MM.1S (cell line): ENCODE results near the gene APRT.

Experiments used
- DNase-seq: peaks from one replicate; pipeline ENCODE4 v3.0.0-alpha.2; 2015
- H2AFZ ChIP-seq: fragments of 300-600 bp; sonication (generic); 2 replicates; pipeline ENCODE4 v1.6.0; 2016; ENCODE audit warnings: antibody characterized with exemption, low read length
- H3F3A ChIP-seq: fragments of 300-600 bp; sonication (generic); 2 replicates; pipeline ENCODE4 v1.6.1; 2016; ENCODE audit warnings: mild to moderate bottlenecking, antibody characterized with exemption, low read length, moderate library complexity, mixed read lengths; ENCODE audit not compliant: insufficient read depth
- H3K27ac ChIP-seq: fragments of 300-600 bp; sonication (generic); 2 replicates; pipeline ENCODE4 v1.5.1; 2016; ENCODE audit warnings: mild to moderate bottlenecking, low read length
- H3K27me3 ChIP-seq: fragments of 300-600 bp; sonication (generic); replicated peaks from 2 replicates; pipeline ENCODE4 v1.6.0; 2016; ENCODE audit warnings: low read length; ENCODE audit not compliant: insufficient read depth
- H3K36me3 ChIP-seq: fragments of 300-600 bp; sonication (generic); replicated peaks from 2 replicates; pipeline ENCODE4 v1.6.1; 2016; ENCODE audit warnings: mild to moderate bottlenecking, low read length, mixed read lengths; ENCODE audit not compliant: insufficient read depth
- H3K4me1 ChIP-seq: fragments of 300-600 bp; sonication (generic); 2 replicates; pipeline ENCODE4 v1.6.1; 2016; ENCODE audit warnings: low read length, mixed read lengths
- H3K4me2 ChIP-seq: fragments of 300-600 bp; sonication (generic); 2 replicates; pipeline ENCODE4 v1.6.0; 2016; ENCODE audit warnings: low read depth, low read length
- H3K4me3 ChIP-seq: fragments of 300-600 bp; sonication (generic); 2 replicates; pipeline ENCODE4 v1.5.1; 2016; ENCODE audit warnings: low read length, mixed read lengths
- H3K79me2 ChIP-seq: fragments of 300-600 bp; sonication (generic); 2 replicates; pipeline ENCODE4 v1.6.1; 2016; ENCODE audit warnings: mixed run types, low read length, mixed read lengths
- H3K9ac ChIP-seq: fragments of 300-600 bp; sonication (generic); 2 replicates; pipeline ENCODE4 v1.6.1; 2016; ENCODE audit warnings: low read length, mixed read lengths
- H3K9me2 ChIP-seq: fragments of 300-600 bp; sonication (generic); replicated peaks from 2 replicates; pipeline ENCODE4 v1.6.1; 2016; ENCODE audit warnings: mild to moderate bottlenecking, low read length, mixed read lengths; ENCODE audit not compliant: insufficient read depth
- H3K9me3 ChIP-seq: fragments of 300-600 bp; sonication (generic); replicated peaks from 2 replicates; pipeline ENCODE4 v1.6.1; 2016; ENCODE audit warnings: mild to moderate bottlenecking, low read length, mixed read lengths; ENCODE audit not compliant: insufficient read depth
- H4K20me1 ChIP-seq: fragments of 300-600 bp; sonication (generic); 2 replicates; pipeline ENCODE4 v1.6.1; 2016; ENCODE audit warnings: mild to moderate bottlenecking, low read length, moderate library complexity, mixed read lengths; ENCODE audit not compliant: insufficient read depth
- EZH2 ChIP-seq: fragments of 300-600 bp; sonication (generic); optimal IDR thresholded peaks from 2 replicates; pipeline ENCODE3; 2017; ENCODE audit warnings: low read depth, mild to moderate bottlenecking, antibody characterized with exemption, low read length, mixed read lengths
- EZH2phosphoT487 ChIP-seq: fragments of 300-600 bp; sonication (generic); IDR thresholded peaks from 2 replicates; pipeline ENCODE4 v1.6.1; 2018; ENCODE audit warnings: antibody characterized with exemption, low read length
- TF ChIP-seq, protein P1 (sequence below): fragments of 300-600 bp; sonication (generic); IDR thresholded peaks from 2 replicates; pipeline ENCODE4 v1.5.1; 2016; ENCODE audit warnings: antibody characterized with exemption, low read length, mixed read lengths

Gene APRT

GRCh38 chr16:88778541-88779065, 33.1 kb downstream of the APRT start:
- peaks cover 100% of the 10 kb centered on the region for H3K79me2 ChIP-seq
- peaks cover 4% of the 10 kb centered on the region; the same call in 1 of the 2 replicates for H4K20me1 ChIP-seq
- H3K27me3 ChIP-seq, result no peaks in the 10 kb centered on the region
- H3K36me3 ChIP-seq, result no peaks in the 10 kb centered on the region
- DNase-seq, result no peak
- no peak overlapping the region for H3K27ac ChIP-seq
- H3F3A ChIP-seq, result peaks cover 16% of the 10 kb centered on the region
- H3K4me2 ChIP-seq, result no peak overlapping the region
- H2AFZ ChIP-seq, result no peak overlapping the region
- no peaks in the 10 kb centered on the region for H3K9me3 ChIP-seq
- no peak overlapping the region for H3K4me3 ChIP-seq
- H3K9me2 ChIP-seq, result no peaks in the 10 kb centered on the region
- TF ChIP-seq, protein P1, sequence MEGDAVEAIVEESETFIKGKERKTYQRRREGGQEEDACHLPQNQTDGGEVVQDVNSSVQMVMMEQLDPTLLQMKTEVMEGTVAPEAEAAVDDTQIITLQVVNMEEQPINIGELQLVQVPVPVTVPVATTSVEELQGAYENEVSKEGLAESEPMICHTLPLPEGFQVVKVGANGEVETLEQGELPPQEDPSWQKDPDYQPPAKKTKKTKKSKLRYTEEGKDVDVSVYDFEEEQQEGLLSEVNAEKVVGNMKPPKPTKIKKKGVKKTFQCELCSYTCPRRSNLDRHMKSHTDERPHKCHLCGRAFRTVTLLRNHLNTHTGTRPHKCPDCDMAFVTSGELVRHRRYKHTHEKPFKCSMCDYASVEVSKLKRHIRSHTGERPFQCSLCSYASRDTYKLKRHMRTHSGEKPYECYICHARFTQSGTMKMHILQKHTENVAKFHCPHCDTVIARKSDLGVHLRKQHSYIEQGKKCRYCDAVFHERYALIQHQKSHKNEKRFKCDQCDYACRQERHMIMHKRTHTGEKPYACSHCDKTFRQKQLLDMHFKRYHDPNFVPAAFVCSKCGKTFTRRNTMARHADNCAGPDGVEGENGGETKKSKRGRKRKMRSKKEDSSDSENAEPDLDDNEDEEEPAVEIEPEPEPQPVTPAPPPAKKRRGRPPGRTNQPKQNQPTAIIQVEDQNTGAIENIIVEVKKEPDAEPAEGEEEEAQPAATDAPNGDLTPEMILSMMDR, result no peak
- TF ChIP-seq EZH2phosphoT487 (no peak), EZH2 (no peak)
- no peak overlapping the region for H3K9ac ChIP-seq
- H3K4me1 ChIP-seq, result peaks cover 16% of the 10 kb centered on the region; the same call in 1 of the 2 replicates

GRCh38 chr16:88778271-88778525, 33.5 kb downstream of the APRT start:
- no peak overlapping the region for H3K4me3 ChIP-seq
- H3K9me2 ChIP-seq, result no peaks in the 10 kb centered on the region
- H3F3A ChIP-seq, result peaks cover 12% of the 10 kb centered on the region
- H3K36me3 ChIP-seq, result no peaks in the 10 kb centered on the region
- H3K79me2 ChIP-seq, result peaks cover 100% of the 10 kb centered on the region
- TF ChIP-seq, protein P1, result no peak
- TF ChIP-seq EZH2, result no peak
- TF ChIP-seq EZH2phosphoT487, result no peak
- H3K27ac ChIP-seq, result no peak overlapping the region
- H3K9me3 ChIP-seq, result no peaks in the 10 kb centered on the region
- H3K9ac ChIP-seq, result no peak overlapping the region
- no peaks in the 10 kb centered on the region for H3K27me3 ChIP-seq
- peaks cover 4% of the 10 kb centered on the region; the same call in 1 of the 2 replicates for H4K20me1 ChIP-seq
- no peak for DNase-seq
- H3K4me2 ChIP-seq, result no peak overlapping the region
- H2AFZ ChIP-seq, result no peak overlapping the region
- H3K4me1 ChIP-seq, result peaks cover 16% of the 10 kb centered on the region; the same call in 1 of the 2 replicates

- no peak for DNase-seq
- Histone ChIP-seq H3K27ac (no peak overlapping the region), H3K9me3 (no peaks in the 10 kb centered on the region), H4K20me1 (peaks cover 4% of the 10 kb centered on the region; the same call in 1 of the 2 replicates), H3K27me3 (no peaks in the 10 kb centered on the region), H3K4me2 (no peak overlapping the region), H3K9me2 (no peaks in the 10 kb centered on the region), H3K79me2 (peaks cover 100% of the 10 kb centered on the region), H3K9ac (no peak overlapping the region), H3K4me1 (peaks cover 16% of the 10 kb centered on the region; the same call in 1 of the 2 replicates), H3K4me3 (no peak overlapping the region), H3K36me3 (no peaks in the 10 kb centered on the region), H3F3A (peaks cover 8% of the 10 kb centered on the region), H2AFZ (no peak overlapping the region)
- TF ChIP-seq, protein P1, result no peak
- TF ChIP-seq EZH2 (no peak), EZH2phosphoT487 (no peak)
Observed at GRCh38 chr16:88777471-88778270, 34.1 kb downstream of the APRT start.
